Measurements from ENCODE around the gene GALNT7. TPM values are rescaled to one million over a fixed set of nuclear protein-coding genes. Genes with fewer than 3 reads are reported as not detected.

Gene GALNT7
- total and polyA plus RNA-seq, 10 of the 15 experiments (the other 5 are each of a cell fraction or from before 2014, with no cell fraction given): 14.2 to 33.2 (median 28.9) TPM

DNA sequence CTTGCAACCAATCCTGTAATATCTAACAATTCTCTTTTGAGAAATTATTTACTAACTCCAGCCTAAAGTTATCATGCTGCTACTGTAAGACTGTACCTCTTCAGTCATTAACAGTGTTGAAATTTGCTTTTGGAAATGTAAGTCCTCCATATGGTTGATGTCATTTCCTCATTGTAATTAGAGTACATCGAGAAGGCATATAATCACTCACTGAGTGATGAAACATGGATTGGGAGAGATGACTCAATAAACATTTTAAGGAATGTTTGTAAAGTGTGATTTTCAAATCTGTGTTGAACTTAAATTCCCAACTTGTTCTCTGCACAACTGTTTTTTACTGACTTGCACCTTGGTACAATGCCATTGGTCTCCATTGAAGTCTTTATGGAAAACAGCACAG is 104.4 kb downstream of the GALNT7 start:
- Histone ChIP-seq H3K79me2 (ENCODE audit: control insufficient read depth, insufficient read depth, low read length) (no peaks in the 10 kb centered on the region), H2AFZ (ENCODE audit: control insufficient read depth, low read depth, low read length) (no peak overlapping the region), H3K27ac (ENCODE audit: control insufficient read depth, insufficient read depth) (no peak overlapping the region), H3K36me3 (ENCODE audit: control insufficient read depth in 2 of 2, insufficient read depth in 2 of 2, low read length in 1 of 2) (peaks cover 0 to 6% of the 10 kb centered on the region in 2 experiments; a peak in 1 of 4 replicates), H3K27me3 (replicated peaks in 1 of 2; ENCODE audit: control insufficient read depth in 2 of 2, insufficient read depth in 2 of 2, low read length in 1 of 2) (no peaks in the 10 kb centered on the region), H3K4me3 (no peak overlapping the region), H3K4me1 (ENCODE audit: control insufficient read depth, insufficient read depth, low read length) (no peaks in the 10 kb centered on the region), H3K9me3 (replicated peaks; ENCODE audit: control insufficient read depth, insufficient read depth, low read length) (no peaks in the 10 kb centered on the region), H4K20me1 (ENCODE audit: control insufficient read depth, insufficient read depth) (no peaks in the 10 kb centered on the region), H3K4me2 (ENCODE audit: control insufficient read depth, insufficient read depth) (no peak overlapping the region), H3K9ac (ENCODE audit: control insufficient read depth, insufficient read depth, low read length) (no peak overlapping the region)
- no TSS peak for BruUV-seq (replicated peaks)
- TF ChIP-seq, protein P1, sequence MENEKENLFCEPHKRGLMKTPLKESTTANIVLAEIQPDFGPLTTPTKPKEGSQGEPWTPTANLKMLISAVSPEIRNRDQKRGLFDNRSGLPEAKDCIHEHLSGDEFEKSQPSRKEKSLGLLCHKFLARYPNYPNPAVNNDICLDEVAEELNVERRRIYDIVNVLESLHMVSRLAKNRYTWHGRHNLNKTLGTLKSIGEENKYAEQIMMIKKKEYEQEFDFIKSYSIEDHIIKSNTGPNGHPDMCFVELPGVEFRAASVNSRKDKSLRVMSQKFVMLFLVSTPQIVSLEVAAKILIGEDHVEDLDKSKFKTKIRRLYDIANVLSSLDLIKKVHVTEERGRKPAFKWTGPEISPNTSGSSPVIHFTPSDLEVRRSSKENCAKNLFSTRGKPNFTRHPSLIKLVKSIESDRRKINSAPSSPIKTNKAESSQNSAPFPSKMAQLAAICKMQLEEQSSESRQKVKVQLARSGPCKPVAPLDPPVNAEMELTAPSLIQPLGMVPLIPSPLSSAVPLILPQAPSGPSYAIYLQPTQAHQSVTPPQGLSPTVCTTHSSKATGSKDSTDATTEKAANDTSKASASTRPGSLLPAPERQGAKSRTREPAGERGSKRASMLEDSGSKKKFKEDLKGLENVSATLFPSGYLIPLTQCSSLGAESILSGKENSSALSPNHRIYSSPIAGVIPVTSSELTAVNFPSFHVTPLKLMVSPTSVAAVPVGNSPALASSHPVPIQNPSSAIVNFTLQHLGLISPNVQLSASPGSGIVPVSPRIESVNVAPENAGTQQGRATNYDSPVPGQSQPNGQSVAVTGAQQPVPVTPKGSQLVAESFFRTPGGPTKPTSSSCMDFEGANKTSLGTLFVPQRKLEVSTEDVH (IDR thresholded peaks at IDR 0.05; ENCODE audit: low read depth, partially characterized antibody): no peak
- TF ChIP-seq HCFC1 (IDR thresholded peaks at IDR 0.05; ENCODE audit: low read length) (no peak), NFYB (IDR thresholded peaks at IDR 0.05; ENCODE audit: insufficient read depth, low read depth, low read length) (no peak), SREBF1 (IDR thresholded peaks at IDR 0.05; ENCODE audit: low read length) (no peak), CBX5 (IDR thresholded peaks at IDR 0.05; ENCODE audit: low read depth) (no peak)
- TF ChIP-seq, protein P2, sequence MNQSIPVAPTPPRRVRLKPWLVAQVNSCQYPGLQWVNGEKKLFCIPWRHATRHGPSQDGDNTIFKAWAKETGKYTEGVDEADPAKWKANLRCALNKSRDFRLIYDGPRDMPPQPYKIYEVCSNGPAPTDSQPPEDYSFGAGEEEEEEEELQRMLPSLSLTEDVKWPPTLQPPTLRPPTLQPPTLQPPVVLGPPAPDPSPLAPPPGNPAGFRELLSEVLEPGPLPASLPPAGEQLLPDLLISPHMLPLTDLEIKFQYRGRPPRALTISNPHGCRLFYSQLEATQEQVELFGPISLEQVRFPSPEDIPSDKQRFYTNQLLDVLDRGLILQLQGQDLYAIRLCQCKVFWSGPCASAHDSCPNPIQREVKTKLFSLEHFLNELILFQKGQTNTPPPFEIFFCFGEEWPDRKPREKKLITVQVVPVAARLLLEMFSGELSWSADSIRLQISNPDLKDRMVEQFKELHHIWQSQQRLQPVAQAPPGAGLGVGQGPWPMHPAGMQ (IDR thresholded peaks at IDR 0.05; ENCODE audit: borderline replicate concordance): no peak
- DNase-seq (ENCODE audit: low read depth, low spot score) (no peak), FAIRE-seq (no peak), ATAC-seq (no peak)
- WGBS (ENCODE audit: insufficient coverage, insufficient replicate concordance, low lambda C conversion rate, missing lambda C conversion rate): 96% methylated on average over 1 of the region's 1 CpG
- RAD21 ChIA-PET (ENCODE audit: unreplicated experiment): no interaction called here
- SMC1A ChIA-PET (ENCODE audit: uncharacterized antibody, unreplicated experiment): interaction anchor here (1.0 to 1.2 kb wide), 2 partner anchors 14 to 15 kb away, joined by 3 to 4 read pairs; no protein-coding TSS in a partner anchor
- CTCF ChIA-PET: interaction anchor here (1.3 to 4.9 kb wide), 2 partner anchors 28 to 249 kb away, joined by 8 to 40 read pairs; no protein-coding TSS in a partner anchor
- in situ Hi-C loops (cut with MboI): no loop called here
- POLR2A ChIA-PET: no interaction called here
- intact Hi-C loops (cut with micrococcal nuclease; ENCODE audit: unreplicated experiment): no loop called here

Data from GM12878 (cell line).